GM12878 (cell line): Measurements from ENCODE around the gene PTGER4.

Source experiments
- CREB1 ChIP-seq: IDR thresholded peaks from 2 replicates; pipeline ENCODE4 v1.6.1; 2012; ENCODE audit warnings: low read depth, mild to moderate bottlenecking, inconsistent platforms
- CTCF ChIP-seq, 3 experiments: IDR thresholded peaks in 2 of 3; conservative IDR thresholded peaks in 1 of 3; 2 replicates each; pipeline ENCODE4 v1.5.1; 2011; ENCODE audit warnings: low read depth in 3 of 3, low read length in 3 of 3, mild to moderate bottlenecking in 3 of 3, control low read depth in 2 of 3, moderate library complexity in 2 of 3, inconsistent platforms in 1 of 3, mixed read lengths in 1 of 3; ENCODE audit not compliant: control insufficient read depth in 2 of 3, insufficient read depth in 1 of 3; ENCODE audit errors: extremely low read depth in 1 of 3
- SMC3 ChIP-seq: IDR thresholded peaks from 2 replicates; pipeline ENCODE4 v1.6.1; 2011; ENCODE audit warnings: low read length, improper control_type of control experiment, borderline replicate concordance

- TF ChIP-seq CREB1, result no peak
- TF ChIP-seq CTCF (IDR thresholded peaks at IDR 0.05 in 2 of 3, conservative IDR thresholded peaks at IDR 0.05 in 1 of 3; ENCODE audit: control insufficient read depth in 2 of 3, extremely low read depth in 1 of 3, insufficient read depth in 1 of 3, low read depth in 3 of 3, low read length in 3 of 3), result no peak
- TF ChIP-seq SMC3, result no peak
Measured at GRCh38 chr5:40631236-40631635, 48.5 kb upstream of the PTGER4 start.
